Activated CD4-positive, CD25-positive, alpha-beta regulatory T cell treated with anti-CD3 and anti-CD28 coated beads, Interleukin-2, amount 50 U/mL, for 16 hours (primary cell): Measurements from ENCODE around the gene CCL7.
"Not testable (repeated sequence)": the region's sequence is repeated elsewhere in the genome, so short reads cannot be mapped to it uniquely, and the experiment has no call there.

Experiments used
- DNase-seq: peaks from one replicate; pipeline ENCODE4 v3.0.0-alpha.2; 2020; ENCODE audit warnings: low read depth, low spot score

The CCL7 gene

GRCh38 chr17:34269969-34270368 lies at the start of gene CCL7:
Gene CCL7 (plus strand): TSS chr17:34270221. CDS start chr17:34270291, 70 bp downstream.
- DNase-seq = no peak

- no peak for DNase-seq
These were observed 49.1 kb upstream of the CCL7 start for GRCh38 chr17:34220752-34221395.

- no peak for DNase-seq
These were observed 48.6 kb upstream of the CCL7 start for GRCh38 chr17:34221411-34221810.

GRCh38 chr17:34222722-34223497 lies 47.1 kb upstream of the CCL7 start:
- no peak for DNase-seq

GRCh38 chr17:34225046-34225445 lies 45.0 kb upstream of the CCL7 start:
- no peak for DNase-seq

GRCh38 chr17:34226011-34226743 lies 43.8 kb upstream of the CCL7 start:
- no peak for DNase-seq

GRCh38 chr17:34226744-34227034 lies 43.3 kb upstream of the CCL7 start:
- no peak for DNase-seq

GRCh38 chr17:34227293-34227692 lies 42.7 kb upstream of the CCL7 start:
- not testable (repeated sequence) for DNase-seq

GRCh38 chr17:34227707-34228106 lies 42.3 kb upstream of the CCL7 start:
- no peak for DNase-seq

GRCh38 chr17:34228781-34229180 lies 41.2 kb upstream of the CCL7 start:
- DNase-seq = no peak

- DNase-seq = no peak
These were observed 39.7 kb upstream of the CCL7 start for GRCh38 chr17:34230342-34230741.

GRCh38 chr17:34234616-34235015 lies 35.4 kb upstream of the CCL7 start:
- DNase-seq = no peak

- DNase-seq = no peak
These were observed 34.5 kb upstream of the CCL7 start for GRCh38 chr17:34235389-34236028.

GRCh38 chr17:34236281-34236892 lies 33.6 kb upstream of the CCL7 start:
- no peak for DNase-seq

GRCh38 chr17:34237458-34237857 lies 32.6 kb upstream of the CCL7 start:
- DNase-seq = no peak

- no peak for DNase-seq
These were observed 29.0 kb upstream of the CCL7 start for GRCh38 chr17:34241062-34241461.

GRCh38 chr17:34242587-34243363 lies 27.2 kb upstream of the CCL7 start:
- no peak for DNase-seq

GRCh38 chr17:34243364-34244320 lies 26.4 kb upstream of the CCL7 start:
- no peak for DNase-seq

GRCh38 chr17:34245351-34245905 lies 24.6 kb upstream of the CCL7 start:
- DNase-seq = no peak

GRCh38 chr17:34246446-34246845 lies 23.6 kb upstream of the CCL7 start:
- no peak for DNase-seq
